A673 (cell line): Measurements from ENCODE around the gene NANOS3. TPM values are rescaled to one million over a fixed set of nuclear protein-coding genes. Genes with fewer than 3 reads are reported as not detected.

Experiments
- BruUV-seq: library from RNA; stranded (reverse); fragments of 400-500 nt; replicated peaks from 2 replicates; lab custom pipeline; 2021; lab: Mats Ljungman, UMichigan
- CTCF ChIA-PET: fragments of 300-600 bp; sonication (Branson Sonifier 250); formaldehyde crosslinking; loops from one replicate; lab custom pipeline; 2022; ENCODE audit warnings: antibody characterized with exemption; lab: Charles Lee
- POLR2A ChIA-PET: fragments of 300-600 bp; sonication (Branson Sonifier 250); formaldehyde crosslinking; loops from one replicate; lab custom pipeline; 2022; ENCODE audit warnings: antibody characterized with exemption; ENCODE audit not compliant: low non-redundant PET; lab: Charles Lee
- DNase-seq: peaks from one replicate; pipeline ENCODE4 v3.0.0-alpha.2; 2015; ENCODE audit warnings: low spot score
- H3K27ac ChIP-seq: fragments of 200-600 bp; sonication (generic); 2 replicates; pipeline ENCODE4 v1.5.1; 2016; ENCODE audit warnings: mixed run types, low read depth, mild to moderate bottlenecking, mixed read lengths, antibody characterized with exemption, low read length; ENCODE audit not compliant: poor library complexity, severe bottlenecking
- H3K27me3 ChIP-seq: fragments of 200-600 bp; sonication (generic); replicated peaks from 2 replicates; pipeline ENCODE4 v1.6.1; 2017; ENCODE audit warnings: mixed run types, low read depth, mild to moderate bottlenecking, mixed read lengths, antibody characterized with exemption, low read length; ENCODE audit not compliant: insufficient read depth, poor library complexity
- H3K36me3 ChIP-seq: fragments of 200-600 bp; sonication (generic); 2 replicates; pipeline ENCODE4 v1.6.1; 2016; ENCODE audit warnings: mixed run types, mild to moderate bottlenecking, mixed read lengths, antibody characterized with exemption, low read length; ENCODE audit not compliant: insufficient read depth, poor library complexity, severe bottlenecking
- H3K4me1 ChIP-seq: fragments of 200-600 bp; sonication (generic); 2 replicates; pipeline ENCODE4 v1.6.1; 2017; ENCODE audit warnings: mixed run types, mild to moderate bottlenecking, mixed read lengths, antibody characterized with exemption, low read length; ENCODE audit not compliant: insufficient read depth, poor library complexity, severe bottlenecking
- H3K4me3 ChIP-seq: fragments of 200-600 bp; sonication (generic); 2 replicates; pipeline ENCODE4 v1.5.1; 2016; ENCODE audit warnings: low read depth, mixed run types, mild to moderate bottlenecking, mixed read lengths, low read length; ENCODE audit not compliant: poor library complexity, severe bottlenecking
- H3K9me3 ChIP-seq: fragments of 200-600 bp; sonication (generic); 2 replicates; pipeline ENCODE4 v1.6.1; 2016; ENCODE audit warnings: mixed run types, low read depth, mild to moderate bottlenecking, mixed read lengths, antibody characterized with exemption, low read length; ENCODE audit not compliant: poor library complexity, severe bottlenecking
- CTCF ChIP-seq: fragments of 300-800, 200-600 bp; sonication (generic); conservative IDR thresholded peaks from 2 replicates; pipeline ENCODE4 v1.5.1; 2017; ENCODE audit warnings: low read depth, mild to moderate bottlenecking, antibody characterized with exemption, low read length, moderate library complexity, mixed read lengths
- EZH2 ChIP-seq: fragments of 200-600 bp; sonication (generic); IDR thresholded peaks from 2 replicates; pipeline ENCODE4 v1.6.1; 2017; ENCODE audit warnings: borderline replicate concordance, low read depth, mild to moderate bottlenecking, mixed read lengths, antibody characterized with exemption, low read length; ENCODE audit not compliant: poor library complexity, severe bottlenecking
- intact Hi-C: fragments of 100-400 bp; cut with micrococcal nuclease; formaldehyde crosslinking; loops from one replicate; pipeline ENCODE4 v1.10.0; 2022; ENCODE audit not compliant: unreplicated experiment
- total RNA-seq: library from RNA; stranded (reverse); gene quantifications from 2 replicates; pipeline ENCODE4 v1.2.3, GENCODE V29; 2021

The NANOS3 gene
- total RNA-seq, 1 experiment from 2014 or later: 4.9 TPM

GRCh38 chr19:13847407-13848339, 29.3 kb upstream of the NANOS3 start:
- Histone ChIP-seq H3K9me3 (no peaks in the 10 kb centered on the region), H3K27ac (peak overlapping the region; percentile 100), H3K4me1 (peaks cover 51% of the 10 kb centered on the region), H3K27me3 (no peaks in the 10 kb centered on the region), H3K4me3 (peak overlapping the region; percentile 59), H3K36me3 (no peaks in the 10 kb centered on the region)
- no TSS peak for BruUV-seq
- no peak for TF ChIP-seq CTCF
- TF ChIP-seq EZH2: no peak
- intact Hi-C loops: loop anchor here (10.0 kb wide), 1 partner anchor 683 kb away; no protein-coding TSS in a partner anchor
- CTCF ChIA-PET: interaction anchor here (0.7 to 1.3 kb wide), 3 partner anchors 14 to 80 kb away, joined by 3 to 14 read pairs (median 4); no protein-coding TSS in a partner anchor
- POLR2A ChIA-PET: interaction anchor here (0.5 to 0.7 kb wide), 3 partner anchors 8 to 548 kb away, joined by 4 to 14 read pairs (median 9); no protein-coding TSS in a partner anchor
- peak; percentile 97 for DNase-seq

GRCh38 chr19:13848340-13848677, 28.6 kb upstream of the NANOS3 start:
- Histone ChIP-seq H3K4me1 (peaks cover 48% of the 10 kb centered on the region), H3K9me3 (no peaks in the 10 kb centered on the region), H3K4me3 (no peak overlapping the region), H3K36me3 (no peaks in the 10 kb centered on the region), H3K27me3 (no peaks in the 10 kb centered on the region), H3K27ac (peak overlapping the region; percentile 100)
- BruUV-seq: no TSS peak
- POLR2A ChIA-PET: no interaction called here
- intact Hi-C loops: loop anchor here (10.0 kb wide), 1 partner anchor 684 kb away; no protein-coding TSS in a partner anchor
- TF ChIP-seq EZH2: no peak
- TF ChIP-seq CTCF: no peak
- CTCF ChIA-PET: interaction anchor here (1.3 kb wide), 1 partner anchor 13 kb away, joined by 14 read pairs; no protein-coding TSS in a partner anchor
- no peak for DNase-seq

GRCh38 chr19:13848798-13849676, 27.9 kb upstream of the NANOS3 start:
- TF ChIP-seq EZH2 (no peak), CTCF (no peak)
- ChIA-PET POLR2A (no interaction called here), CTCF (no interaction called here)
- no peaks in the 10 kb centered on the region for H3K9me3 ChIP-seq
- intact Hi-C loops: loop anchor here (10.0 kb wide), 1 partner anchor 684 kb away; no protein-coding TSS in a partner anchor
- DNase-seq: no peak
- H3K4me1 ChIP-seq: peaks cover 40% of the 10 kb centered on the region
- no peaks in the 10 kb centered on the region for H3K36me3 ChIP-seq
- no peak overlapping the region for H3K4me3 ChIP-seq
- H3K27me3 ChIP-seq: no peaks in the 10 kb centered on the region
- peak overlapping the region; percentile 50 for H3K27ac ChIP-seq
- BruUV-seq: no TSS peak
